Measurements from ENCODE around the gene MTF2.

Gene MTF2

DNA sequence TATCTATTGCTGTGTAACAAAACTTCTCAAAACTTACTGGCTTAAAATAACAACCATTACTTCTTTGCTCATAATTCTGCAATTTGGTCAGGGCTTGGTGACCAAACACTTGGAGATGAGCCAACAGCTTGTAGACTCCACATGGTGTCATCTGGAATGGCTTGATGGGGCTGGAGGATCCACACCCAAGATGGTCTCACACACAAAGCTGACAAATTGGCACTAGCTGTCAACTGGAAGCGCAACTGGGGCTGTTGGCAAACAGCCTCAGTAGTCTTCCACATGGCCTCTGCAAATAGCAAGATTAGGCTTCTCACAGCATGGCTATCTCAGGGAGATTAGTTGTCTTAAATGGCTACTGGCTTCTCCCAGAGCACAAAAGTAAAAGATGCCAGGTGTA, 27.1 kb upstream of the MTF2 start:
- H3K4me1 ChIP-seq (ENCODE audit: control insufficient read depth, insufficient read depth, low read length): no peaks in the 10 kb centered on the region
- H3K4me2 ChIP-seq (ENCODE audit: low read length): no peak overlapping the region
- H3K9me3 ChIP-seq (replicated peaks; ENCODE audit: low read length): no peaks in the 10 kb centered on the region
- no peak overlapping the region for H3K9ac ChIP-seq (ENCODE audit: low read depth, low read length)
- H3K27me3 ChIP-seq (ENCODE audit: control insufficient read depth, insufficient read depth, low read length): peaks cover 6% of the 10 kb centered on the region
- no peaks in the 10 kb centered on the region for H3K36me3 ChIP-seq (ENCODE audit: insufficient read depth, low read length)
- H3K4me3 ChIP-seq (ENCODE audit: low read length): no peak overlapping the region

GRCh38 chr1:93056214-93056613, 22.9 kb upstream of the MTF2 start:
- H3K27me3 ChIP-seq (ENCODE audit: control insufficient read depth, insufficient read depth, low read length): peaks cover 18% of the 10 kb centered on the region

GRCh38 chr1:93056649-93057048, 22.4 kb upstream of the MTF2 start:
- Histone ChIP-seq H3K4me3 (ENCODE audit: low read length) (no peak overlapping the region), H3K9ac (ENCODE audit: low read depth, low read length) (no peak overlapping the region), H3K36me3 (ENCODE audit: insufficient read depth, low read length) (no peaks in the 10 kb centered on the region), H3K9me3 (replicated peaks; ENCODE audit: low read length) (no peaks in the 10 kb centered on the region), H3K27me3 (ENCODE audit: control insufficient read depth, insufficient read depth, low read length) (peaks cover 18% of the 10 kb centered on the region), H3K4me2 (ENCODE audit: low read length) (no peak overlapping the region), H3K4me1 (ENCODE audit: control insufficient read depth, insufficient read depth, low read length) (no peaks in the 10 kb centered on the region)

More at GRCh38 chr1:93056214-93056613, 22.9 kb upstream of the MTF2 start:
- H3K9me3 ChIP-seq (replicated peaks; ENCODE audit: low read length): no peaks in the 10 kb centered on the region
- H3K4me2 ChIP-seq (ENCODE audit: low read length): no peak overlapping the region
- H3K4me3 ChIP-seq (ENCODE audit: low read length): no peak overlapping the region
- H3K36me3 ChIP-seq (ENCODE audit: insufficient read depth, low read length): no peaks in the 10 kb centered on the region
- H3K9ac ChIP-seq (ENCODE audit: low read depth, low read length): no peak overlapping the region
- H3K4me1 ChIP-seq (ENCODE audit: control insufficient read depth, insufficient read depth, low read length): no peaks in the 10 kb centered on the region

GRCh38 chr1:93061895-93062792, 16.9 kb upstream of the MTF2 start:
- no peak overlapping the region for H3K4me2 ChIP-seq (ENCODE audit: low read length)
- H3K27me3 ChIP-seq (ENCODE audit: control insufficient read depth, insufficient read depth, low read length): peaks cover 48% of the 10 kb centered on the region
- H3K4me1 ChIP-seq (ENCODE audit: control insufficient read depth, insufficient read depth, low read length): no peaks in the 10 kb centered on the region
- H3K9ac ChIP-seq (ENCODE audit: low read depth, low read length): no peak overlapping the region
- no peaks in the 10 kb centered on the region for H3K9me3 ChIP-seq (replicated peaks; ENCODE audit: low read length)
- no peaks in the 10 kb centered on the region for H3K36me3 ChIP-seq (ENCODE audit: insufficient read depth, low read length)
- no peak overlapping the region for H3K4me3 ChIP-seq (ENCODE audit: low read length)

DNA sequence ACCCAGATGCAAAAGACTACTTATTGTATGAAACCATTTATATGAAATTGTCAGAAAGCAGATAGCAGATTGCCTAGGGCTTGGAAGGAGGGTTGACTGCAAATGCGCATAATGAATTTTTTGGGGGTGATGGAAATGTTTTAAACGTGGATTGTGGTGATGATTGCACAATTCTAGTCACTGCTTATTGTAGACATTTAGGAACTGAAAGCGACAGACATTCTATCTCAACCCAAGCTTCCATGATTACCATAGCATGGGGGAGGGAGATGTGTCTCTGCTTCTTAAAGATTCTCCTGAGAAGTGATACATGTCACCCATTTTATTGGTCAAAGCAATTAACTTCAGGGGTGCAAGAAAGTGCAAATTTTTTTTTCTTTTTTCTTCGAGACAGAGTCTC, 2.8 kb upstream of the MTF2 start:
- H3K27me3 ChIP-seq (ENCODE audit: control insufficient read depth, insufficient read depth, low read length): no peaks in the 10 kb centered on the region
- H3K4me3 ChIP-seq (ENCODE audit: low read length): no peak overlapping the region
- no peak overlapping the region for H3K9ac ChIP-seq (ENCODE audit: low read depth, low read length)
- peaks cover 13% of the 10 kb centered on the region for H3K4me1 ChIP-seq (ENCODE audit: control insufficient read depth, insufficient read depth, low read length)
- no peaks in the 10 kb centered on the region for H3K9me3 ChIP-seq (replicated peaks; ENCODE audit: low read length)
- H3K36me3 ChIP-seq (ENCODE audit: insufficient read depth, low read length): no peaks in the 10 kb centered on the region
- no peak overlapping the region for H3K4me2 ChIP-seq (ENCODE audit: low read length)

- no peaks in the 10 kb centered on the region for H3K36me3 ChIP-seq (ENCODE audit: insufficient read depth, low read length)
- H3K4me2 ChIP-seq (ENCODE audit: low read length): peak overlapping the region; percentile 93
- H3K4me1 ChIP-seq (ENCODE audit: control insufficient read depth, insufficient read depth, low read length): peaks cover 24% of the 10 kb centered on the region
- no peaks in the 10 kb centered on the region for H3K27me3 ChIP-seq (ENCODE audit: control insufficient read depth, insufficient read depth, low read length)
- no peaks in the 10 kb centered on the region for H3K9me3 ChIP-seq (replicated peaks; ENCODE audit: low read length)
- H3K9ac ChIP-seq (ENCODE audit: low read depth, low read length): peak overlapping the region; percentile 90
- H3K4me3 ChIP-seq (ENCODE audit: low read length): peak overlapping the region; percentile 90
Observed at GRCh38 chr1:93078203-93078602, 880 bp upstream of the MTF2 start.

DNA sequence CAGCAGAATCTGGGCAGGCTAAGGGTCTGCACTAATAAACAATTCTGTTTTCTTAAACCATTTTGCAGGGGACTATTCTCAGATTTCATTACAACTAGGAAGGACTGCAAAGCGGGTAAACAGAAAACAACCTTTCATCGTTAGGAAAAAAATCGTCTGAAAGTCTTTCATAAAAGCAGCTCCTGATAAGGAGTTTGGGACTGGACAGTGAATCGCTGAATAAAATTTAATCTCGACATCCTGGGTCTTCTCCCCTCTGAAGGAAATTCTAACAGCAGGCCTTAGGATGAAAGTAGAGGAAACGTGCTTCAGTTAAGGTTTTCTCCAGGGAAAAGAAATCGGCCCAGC, 471 bp upstream of the MTF2 start:
- no peaks in the 10 kb centered on the region for H3K9me3 ChIP-seq (replicated peaks; ENCODE audit: low read length)
- H3K4me3 ChIP-seq (ENCODE audit: low read length): peak overlapping the region; percentile 90
- H3K4me2 ChIP-seq (ENCODE audit: low read length): peak overlapping the region; percentile 93
- H3K27me3 ChIP-seq (ENCODE audit: control insufficient read depth, insufficient read depth, low read length): no peaks in the 10 kb centered on the region
- H3K4me1 ChIP-seq (ENCODE audit: control insufficient read depth, insufficient read depth, low read length): peaks cover 24% of the 10 kb centered on the region
- no peaks in the 10 kb centered on the region for H3K36me3 ChIP-seq (ENCODE audit: insufficient read depth, low read length)
- peak overlapping the region; percentile 90 for H3K9ac ChIP-seq (ENCODE audit: low read depth, low read length)

- H3K4me2 ChIP-seq (ENCODE audit: low read length): peak overlapping the region; percentile 93
- peaks cover 24% of the 10 kb centered on the region for H3K4me1 ChIP-seq (ENCODE audit: control insufficient read depth, insufficient read depth, low read length)
- H3K36me3 ChIP-seq (ENCODE audit: insufficient read depth, low read length): peaks cover 4% of the 10 kb centered on the region
- no peaks in the 10 kb centered on the region for H3K27me3 ChIP-seq (ENCODE audit: control insufficient read depth, insufficient read depth, low read length)
- peak overlapping the region; percentile 90 for H3K9ac ChIP-seq (ENCODE audit: low read depth, low read length)
- peak overlapping the region; percentile 90 for H3K4me3 ChIP-seq (ENCODE audit: low read length)
- no peaks in the 10 kb centered on the region for H3K9me3 ChIP-seq (replicated peaks; ENCODE audit: low read length)
Observed at GRCh38 chr1:93079685-93080141, 630 bp downstream of the MTF2 start.

GRCh38 chr1:93080179-93080823, 1.2 kb downstream of the MTF2 start:
- Histone ChIP-seq H3K36me3 (ENCODE audit: insufficient read depth, low read length) (peaks cover 4% of the 10 kb centered on the region), H3K4me2 (ENCODE audit: low read length) (peak overlapping the region; percentile 93), H3K9ac (ENCODE audit: low read depth, low read length) (peak overlapping the region; percentile 90), H3K4me1 (ENCODE audit: control insufficient read depth, insufficient read depth, low read length) (peaks cover 24% of the 10 kb centered on the region), H3K4me3 (ENCODE audit: low read length) (peak overlapping the region; percentile 90), H3K9me3 (replicated peaks; ENCODE audit: low read length) (no peaks in the 10 kb centered on the region), H3K27me3 (ENCODE audit: control insufficient read depth, insufficient read depth, low read length) (no peaks in the 10 kb centered on the region)

- Histone ChIP-seq H3K4me3 (ENCODE audit: low read length) (peak overlapping the region; percentile 90), H3K36me3 (ENCODE audit: insufficient read depth, low read length) (peaks cover 9% of the 10 kb centered on the region), H3K4me1 (ENCODE audit: control insufficient read depth, insufficient read depth, low read length) (peaks cover 24% of the 10 kb centered on the region), H3K9ac (ENCODE audit: low read depth, low read length) (peak overlapping the region; percentile 90), H3K9me3 (replicated peaks; ENCODE audit: low read length) (no peaks in the 10 kb centered on the region), H3K27me3 (ENCODE audit: control insufficient read depth, insufficient read depth, low read length) (no peaks in the 10 kb centered on the region), H3K4me2 (ENCODE audit: low read length) (peak overlapping the region; percentile 93)
Observed at GRCh38 chr1:93081716-93082115, 2.6 kb downstream of the MTF2 start.

DNA sequence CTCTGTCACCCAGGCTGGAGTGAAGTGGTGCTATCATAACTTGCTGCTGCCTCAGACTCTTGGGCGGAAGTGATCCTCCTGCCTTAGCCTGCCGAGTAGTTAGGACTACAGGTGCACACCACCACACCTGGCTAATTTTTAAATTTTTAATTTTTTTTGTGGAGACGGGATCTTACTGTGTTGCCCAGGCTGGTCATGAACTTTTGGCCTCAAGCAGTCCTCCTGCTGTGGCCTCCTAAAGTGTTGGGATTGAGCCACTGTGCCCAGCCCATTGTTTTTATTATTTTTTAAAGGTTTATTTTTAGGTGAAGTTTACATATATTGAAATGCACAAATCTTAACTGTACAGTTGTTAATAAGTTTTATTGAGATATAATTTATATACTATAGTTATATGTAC, 3.2 kb downstream of the MTF2 start:
- H3K4me3 ChIP-seq (ENCODE audit: low read length): no peak overlapping the region
- no peaks in the 10 kb centered on the region for H3K9me3 ChIP-seq (replicated peaks; ENCODE audit: low read length)
- peak overlapping the region; percentile 93 for H3K4me2 ChIP-seq (ENCODE audit: low read length)
- H3K36me3 ChIP-seq (ENCODE audit: insufficient read depth, low read length): peaks cover 9% of the 10 kb centered on the region
- no peaks in the 10 kb centered on the region for H3K27me3 ChIP-seq (ENCODE audit: control insufficient read depth, insufficient read depth, low read length)
- peaks cover 24% of the 10 kb centered on the region for H3K4me1 ChIP-seq (ENCODE audit: control insufficient read depth, insufficient read depth, low read length)
- peak overlapping the region; percentile 26 for H3K9ac ChIP-seq (ENCODE audit: low read depth, low read length)

Measured in skeletal muscle satellite cell (primary cell).